A673 (cell line): ENCODE results near the gene STK40. TPM values are rescaled to one million over a fixed set of nuclear protein-coding genes. Genes with fewer than 3 reads are reported as not detected.

Source experiments
- BruUV-seq: library from RNA; stranded (reverse); fragments of 400-500 nt; replicated peaks from 2 replicates; lab custom pipeline; 2021; lab: Mats Ljungman, UMichigan
- CTCF ChIA-PET: fragments of 300-600 bp; sonication (Branson Sonifier 250); formaldehyde crosslinking; loops from one replicate; lab custom pipeline; 2022; ENCODE audit warnings: antibody characterized with exemption; lab: Charles Lee
- POLR2A ChIA-PET: fragments of 300-600 bp; sonication (Branson Sonifier 250); formaldehyde crosslinking; loops from one replicate; lab custom pipeline; 2022; ENCODE audit warnings: antibody characterized with exemption; ENCODE audit not compliant: low non-redundant PET; lab: Charles Lee
- DNase-seq: peaks from one replicate; pipeline ENCODE4 v3.0.0-alpha.2; 2015; ENCODE audit warnings: low spot score
- H3K27ac ChIP-seq: fragments of 200-600 bp; sonication (generic); 2 replicates; pipeline ENCODE4 v1.5.1; 2016; ENCODE audit warnings: mixed run types, low read depth, mild to moderate bottlenecking, mixed read lengths, antibody characterized with exemption, low read length; ENCODE audit not compliant: poor library complexity, severe bottlenecking
- H3K27me3 ChIP-seq: fragments of 200-600 bp; sonication (generic); replicated peaks from 2 replicates; pipeline ENCODE4 v1.6.1; 2017; ENCODE audit warnings: mixed run types, low read depth, mild to moderate bottlenecking, mixed read lengths, antibody characterized with exemption, low read length; ENCODE audit not compliant: insufficient read depth, poor library complexity
- H3K36me3 ChIP-seq: fragments of 200-600 bp; sonication (generic); 2 replicates; pipeline ENCODE4 v1.6.1; 2016; ENCODE audit warnings: mixed run types, mild to moderate bottlenecking, mixed read lengths, antibody characterized with exemption, low read length; ENCODE audit not compliant: insufficient read depth, poor library complexity, severe bottlenecking
- H3K4me1 ChIP-seq: fragments of 200-600 bp; sonication (generic); 2 replicates; pipeline ENCODE4 v1.6.1; 2017; ENCODE audit warnings: mixed run types, mild to moderate bottlenecking, mixed read lengths, antibody characterized with exemption, low read length; ENCODE audit not compliant: insufficient read depth, poor library complexity, severe bottlenecking
- H3K4me3 ChIP-seq: fragments of 200-600 bp; sonication (generic); 2 replicates; pipeline ENCODE4 v1.5.1; 2016; ENCODE audit warnings: low read depth, mixed run types, mild to moderate bottlenecking, mixed read lengths, low read length; ENCODE audit not compliant: poor library complexity, severe bottlenecking
- H3K9me3 ChIP-seq: fragments of 200-600 bp; sonication (generic); 2 replicates; pipeline ENCODE4 v1.6.1; 2016; ENCODE audit warnings: mixed run types, low read depth, mild to moderate bottlenecking, mixed read lengths, antibody characterized with exemption, low read length; ENCODE audit not compliant: poor library complexity, severe bottlenecking
- EZH2 ChIP-seq: fragments of 200-600 bp; sonication (generic); IDR thresholded peaks from 2 replicates; pipeline ENCODE4 v1.6.1; 2017; ENCODE audit warnings: borderline replicate concordance, low read depth, mild to moderate bottlenecking, mixed read lengths, antibody characterized with exemption, low read length; ENCODE audit not compliant: poor library complexity, severe bottlenecking
- intact Hi-C: fragments of 100-400 bp; cut with micrococcal nuclease; formaldehyde crosslinking; loops from one replicate; pipeline ENCODE4 v1.10.0; 2022; ENCODE audit not compliant: unreplicated experiment
- total RNA-seq: library from RNA; stranded (reverse); gene quantifications from 2 replicates; pipeline ENCODE4 v1.2.3, GENCODE V29; 2021
- TF ChIP-seq, protein P1 (sequence below): fragments of 300-800, 200-600 bp; sonication (generic); conservative IDR thresholded peaks from 2 replicates; pipeline ENCODE4 v1.5.1; 2017; ENCODE audit warnings: low read depth, mild to moderate bottlenecking, antibody characterized with exemption, low read length, moderate library complexity, mixed read lengths

Gene STK40
- total RNA-seq, 1 experiment from 2014 or later: 109 TPM

DNA sequence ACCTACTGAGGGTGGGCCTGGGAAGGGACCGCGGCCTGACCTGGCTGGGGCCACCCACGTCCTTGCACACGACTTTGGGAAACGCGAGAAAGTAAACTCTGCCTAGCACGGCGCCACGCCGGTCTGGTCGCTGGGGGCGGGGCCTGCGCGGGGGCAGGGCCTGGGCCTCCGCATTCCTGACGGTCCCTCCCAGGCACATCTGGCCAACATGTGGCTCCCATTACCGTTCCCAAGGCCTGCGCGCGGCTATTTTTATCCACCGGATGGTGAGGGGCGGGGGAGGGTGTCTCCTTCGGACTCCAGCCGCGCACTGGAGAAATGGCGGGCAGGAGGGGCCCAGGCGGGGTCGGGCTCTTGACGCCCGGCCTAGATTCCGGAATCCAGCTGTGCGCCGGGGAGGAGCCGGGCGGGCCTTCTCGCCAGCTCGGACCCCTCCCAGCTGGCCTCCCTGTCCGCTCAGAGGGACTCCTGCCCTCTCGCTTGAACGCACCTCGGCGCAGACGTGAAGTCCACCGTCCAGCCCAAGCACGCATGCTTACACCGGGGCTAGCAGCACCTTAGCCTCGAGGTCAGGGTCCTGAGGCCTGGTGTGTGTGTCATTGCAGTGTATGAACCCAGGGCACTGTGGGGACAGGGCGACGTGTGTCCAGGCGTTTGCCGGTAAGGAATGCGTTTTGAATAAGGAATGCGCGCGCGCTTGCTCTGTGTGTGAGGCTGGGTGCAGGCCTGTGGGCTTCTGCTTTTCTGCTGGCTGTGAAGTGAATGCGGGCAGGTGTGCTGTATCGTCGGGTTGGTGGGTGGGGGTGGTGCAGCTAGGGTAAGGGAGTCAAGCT is 64.4 kb downstream of the STK40 start:
- Histone ChIP-seq H3K36me3 (no peaks in the 10 kb centered on the region), H3K27me3 (no peaks in the 10 kb centered on the region), H3K27ac (no peak overlapping the region), H3K4me1 (peaks cover 12% of the 10 kb centered on the region), H3K4me3 (no peak overlapping the region), H3K9me3 (no peaks in the 10 kb centered on the region)
- no peak for DNase-seq
- ChIA-PET POLR2A (no interaction called here), CTCF (no interaction called here)
- BruUV-seq: no TSS peak
- TF ChIP-seq, protein P1, sequence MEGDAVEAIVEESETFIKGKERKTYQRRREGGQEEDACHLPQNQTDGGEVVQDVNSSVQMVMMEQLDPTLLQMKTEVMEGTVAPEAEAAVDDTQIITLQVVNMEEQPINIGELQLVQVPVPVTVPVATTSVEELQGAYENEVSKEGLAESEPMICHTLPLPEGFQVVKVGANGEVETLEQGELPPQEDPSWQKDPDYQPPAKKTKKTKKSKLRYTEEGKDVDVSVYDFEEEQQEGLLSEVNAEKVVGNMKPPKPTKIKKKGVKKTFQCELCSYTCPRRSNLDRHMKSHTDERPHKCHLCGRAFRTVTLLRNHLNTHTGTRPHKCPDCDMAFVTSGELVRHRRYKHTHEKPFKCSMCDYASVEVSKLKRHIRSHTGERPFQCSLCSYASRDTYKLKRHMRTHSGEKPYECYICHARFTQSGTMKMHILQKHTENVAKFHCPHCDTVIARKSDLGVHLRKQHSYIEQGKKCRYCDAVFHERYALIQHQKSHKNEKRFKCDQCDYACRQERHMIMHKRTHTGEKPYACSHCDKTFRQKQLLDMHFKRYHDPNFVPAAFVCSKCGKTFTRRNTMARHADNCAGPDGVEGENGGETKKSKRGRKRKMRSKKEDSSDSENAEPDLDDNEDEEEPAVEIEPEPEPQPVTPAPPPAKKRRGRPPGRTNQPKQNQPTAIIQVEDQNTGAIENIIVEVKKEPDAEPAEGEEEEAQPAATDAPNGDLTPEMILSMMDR: no peak
- no peak for TF ChIP-seq EZH2
- intact Hi-C loops: no loop called here

DNA sequence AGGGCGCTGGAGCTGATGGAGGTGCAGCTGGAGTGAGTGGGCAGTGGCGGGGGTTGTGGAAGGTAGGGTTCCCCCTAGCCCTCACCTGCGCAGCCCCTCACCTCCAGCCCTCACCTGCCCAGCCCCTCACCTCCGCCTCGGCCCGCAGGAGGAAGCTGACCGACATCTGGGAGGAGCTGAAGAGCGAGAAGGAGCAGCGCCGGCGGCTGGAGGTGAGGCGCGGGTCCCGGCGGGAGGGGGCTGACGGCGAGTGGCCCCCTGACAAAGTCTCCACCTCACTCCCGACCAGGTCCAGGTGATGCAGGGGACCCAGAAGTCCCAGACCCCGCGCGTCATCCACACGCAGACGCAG is 65.0 kb downstream of the STK40 start:
- ChIA-PET POLR2A (no interaction called here), CTCF (no interaction called here)

DNA sequence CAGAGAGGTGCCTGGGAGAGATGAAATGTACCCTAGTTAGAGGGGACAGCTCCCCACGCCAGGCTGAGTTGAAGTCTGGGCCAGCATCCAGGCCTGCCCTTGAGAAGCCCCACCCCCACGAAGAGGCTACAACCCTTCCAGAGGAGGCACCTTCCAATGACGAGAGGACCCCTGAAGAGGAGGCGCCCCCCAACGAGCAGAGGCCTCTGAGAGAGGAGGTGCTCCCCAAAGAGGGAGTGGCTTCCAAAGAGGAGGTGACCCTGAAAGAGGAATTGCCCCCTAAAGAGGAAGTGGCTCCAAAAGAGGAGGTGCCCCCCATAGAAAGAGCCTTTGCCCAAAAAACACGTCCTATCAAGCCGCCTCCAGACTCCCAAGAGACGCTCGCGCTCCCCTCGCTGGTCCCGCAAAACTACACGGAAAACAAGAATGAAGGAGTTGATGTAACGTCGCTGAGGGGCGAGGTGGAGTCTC is 65.4 kb downstream of the STK40 start:
- ChIA-PET POLR2A (no interaction called here), CTCF (no interaction called here)
- DNase-seq: no peak
- TF ChIP-seq, protein P1: no peak
- TF ChIP-seq EZH2: no peak
- Histone ChIP-seq H3K4me3 (no peak overlapping the region), H3K9me3 (no peaks in the 10 kb centered on the region), H3K4me1 (peaks cover 12% of the 10 kb centered on the region), H3K27me3 (no peaks in the 10 kb centered on the region), H3K36me3 (no peaks in the 10 kb centered on the region), H3K27ac (no peak overlapping the region)
- intact Hi-C loops: no loop called here
- no TSS peak for BruUV-seq

More for the DNA sequence above, 65.0 kb downstream of the STK40 start:
- TF ChIP-seq EZH2: no peak
- TF ChIP-seq, protein P1: no peak
- intact Hi-C loops: no loop called here
- Histone ChIP-seq H3K27me3 (no peaks in the 10 kb centered on the region), H3K36me3 (no peaks in the 10 kb centered on the region), H3K4me3 (no peak overlapping the region), H3K4me1 (peaks cover 12% of the 10 kb centered on the region), H3K27ac (no peak overlapping the region), H3K9me3 (no peaks in the 10 kb centered on the region)
- DNase-seq: no peak
- BruUV-seq: no TSS peak
